Endodermal cell (in vitro differentiated cells): Measurements from ENCODE around the gene ACVR1B. TPM values are rescaled to one million over a fixed set of nuclear protein-coding genes. Genes with fewer than 3 reads are reported as not detected.

Experiments used
- DNase-seq: peaks from one replicate; pipeline ENCODE4 v3.0.0-alpha.2; 2017
- H3K27ac ChIP-seq: 2 replicates; pipeline ENCODE4 v1.5.1; 2013; ENCODE audit warnings: mild to moderate bottlenecking, low read depth, low read length, moderate library complexity
- H3K27me3 ChIP-seq: 2 replicates; pipeline ENCODE4 v1.6.1; 2013; ENCODE audit warnings: mild to moderate bottlenecking, low read length, moderate library complexity; ENCODE audit not compliant: insufficient read depth, control insufficient read depth, poor library complexity, severe bottlenecking
- H3K36me3 ChIP-seq: 2 replicates; pipeline ENCODE4 v1.7.0; 2013; ENCODE audit warnings: mild to moderate bottlenecking, low read length, moderate library complexity; ENCODE audit not compliant: control insufficient read depth, insufficient read depth
- H3K4me1 ChIP-seq: one replicate; pipeline ENCODE4 v1.7.0; 2013; ENCODE audit warnings: low read length; ENCODE audit not compliant: control insufficient read depth, insufficient read depth
- H3K4me3 ChIP-seq: 2 replicates; pipeline ENCODE4 v1.5.1; 2013; ENCODE audit warnings: mild to moderate bottlenecking, low read length, moderate library complexity
- H3K9ac ChIP-seq: 2 replicates; pipeline ENCODE4 v1.6.1; 2013; ENCODE audit warnings: mild to moderate bottlenecking, low read length, moderate library complexity; ENCODE audit not compliant: poor library complexity, severe bottlenecking; ENCODE audit errors: extremely low read depth
- H3K9me3 ChIP-seq: 2 replicates; pipeline ENCODE4 v1.6.1; 2013; ENCODE audit warnings: mild to moderate bottlenecking, low read length, moderate library complexity; ENCODE audit not compliant: control insufficient read depth
- H3K27ac Mint-ChIP-seq: 2 replicates; pipeline ENCODE4 v1.8.0; 2020; ENCODE audit warnings: mixed read lengths
- H3K27me3 Mint-ChIP-seq: 2 replicates; pipeline ENCODE4 v1.8.0; 2021; ENCODE audit warnings: mild to moderate bottlenecking, mixed read lengths; ENCODE audit not compliant: insufficient read depth
- H3K36me3 Mint-ChIP-seq: 2 replicates; pipeline ENCODE4 v1.8.0; 2020; ENCODE audit warnings: low read depth, mixed read lengths
- H3K4me1 Mint-ChIP-seq: 2 replicates; pipeline ENCODE4 v1.8.0; 2020; ENCODE audit warnings: mixed read lengths
- H3K4me3 Mint-ChIP-seq: 2 replicates; pipeline ENCODE4 v1.8.0; 2020; ENCODE audit warnings: mild to moderate bottlenecking, moderate library complexity, mixed read lengths
- H3K9me3 Mint-ChIP-seq: 2 replicates; pipeline ENCODE4 v1.8.0; 2020; ENCODE audit warnings: mild to moderate bottlenecking, mixed read lengths
- WGBS, 2 experiments: methylation state at CpG; one replicate each; pipeline versions ENCODE4 v1.1.5 to v1.1.7; 2013; ENCODE audit warnings: missing lambda C conversion rate in 2 of 2, mixed read lengths in 1 of 2; ENCODE audit not compliant: insufficient coverage in 1 of 2, insufficient read length in 1 of 2; 5-methylcytosine and 5-hydroxymethylcytosine counted together
- total RNA-seq, 2 donors: library from RNA; stranded (reverse); fragmentation: NEBNext Ultra II Directional in 1 of 2; extraction: Animal tissue kit (Norgen Biotek cat#: 25700) in 1 of 2; gene quantifications; 2 replicates in 1 of 2; 3 replicates in 1 of 2; pipeline ENCODE4 v1.2.1, GENCODE V29; 2021
- TF ChIP-seq, protein P1 (sequence below): fragments of 200-600 bp; sonication (generic); conservative IDR thresholded peaks from 2 replicates; pipeline ENCODE4 v1.5.0; 2021; ENCODE audit warnings: antibody characterized with exemption, mild to moderate bottlenecking

Gene ACVR1B
- total RNA-seq, 2 donors from 2014 or later = 48.6 to 59.3 TPM

DNA sequence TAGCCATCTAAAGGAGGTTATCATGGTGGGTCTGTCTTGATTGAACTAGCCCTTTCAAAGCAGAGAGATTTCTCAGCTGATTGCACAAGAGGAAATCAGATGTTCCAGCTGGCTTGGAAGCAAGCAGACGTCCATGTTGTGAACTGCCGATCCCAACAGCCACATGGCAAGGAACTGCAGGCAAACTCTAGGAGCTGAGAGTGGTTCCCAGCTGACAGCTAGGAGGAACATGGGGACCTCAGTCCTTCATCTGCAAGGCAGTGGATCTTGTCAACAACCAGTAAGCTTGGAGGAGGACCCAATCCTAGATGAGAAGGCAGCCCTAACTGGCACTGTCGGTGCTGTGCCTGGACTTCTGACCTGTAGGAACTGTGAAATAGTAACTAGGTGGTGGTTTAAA is 7.7 kb downstream of the ACVR1B start:
- no peak overlapping the region for H3K27ac ChIP-seq
- H3K4me3 Mint-ChIP-seq = no peak overlapping the region
- no peaks in the 10 kb centered on the region for H3K27me3 Mint-ChIP-seq
- H3K9me3 Mint-ChIP-seq = no peaks in the 10 kb centered on the region
- peaks cover 42% of the 10 kb centered on the region for H3K36me3 ChIP-seq
- peaks cover 57% of the 10 kb centered on the region for H3K36me3 Mint-ChIP-seq
- TF ChIP-seq, protein P1, sequence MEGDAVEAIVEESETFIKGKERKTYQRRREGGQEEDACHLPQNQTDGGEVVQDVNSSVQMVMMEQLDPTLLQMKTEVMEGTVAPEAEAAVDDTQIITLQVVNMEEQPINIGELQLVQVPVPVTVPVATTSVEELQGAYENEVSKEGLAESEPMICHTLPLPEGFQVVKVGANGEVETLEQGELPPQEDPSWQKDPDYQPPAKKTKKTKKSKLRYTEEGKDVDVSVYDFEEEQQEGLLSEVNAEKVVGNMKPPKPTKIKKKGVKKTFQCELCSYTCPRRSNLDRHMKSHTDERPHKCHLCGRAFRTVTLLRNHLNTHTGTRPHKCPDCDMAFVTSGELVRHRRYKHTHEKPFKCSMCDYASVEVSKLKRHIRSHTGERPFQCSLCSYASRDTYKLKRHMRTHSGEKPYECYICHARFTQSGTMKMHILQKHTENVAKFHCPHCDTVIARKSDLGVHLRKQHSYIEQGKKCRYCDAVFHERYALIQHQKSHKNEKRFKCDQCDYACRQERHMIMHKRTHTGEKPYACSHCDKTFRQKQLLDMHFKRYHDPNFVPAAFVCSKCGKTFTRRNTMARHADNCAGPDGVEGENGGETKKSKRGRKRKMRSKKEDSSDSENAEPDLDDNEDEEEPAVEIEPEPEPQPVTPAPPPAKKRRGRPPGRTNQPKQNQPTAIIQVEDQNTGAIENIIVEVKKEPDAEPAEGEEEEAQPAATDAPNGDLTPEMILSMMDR = no peak
- H3K27me3 ChIP-seq = no peaks in the 10 kb centered on the region
- peaks cover 14% of the 10 kb centered on the region for H3K9me3 ChIP-seq
- H3K4me3 ChIP-seq = no peak overlapping the region
- peak; percentile 39 for DNase-seq
- peaks cover 7% of the 10 kb centered on the region for H3K4me1 ChIP-seq
- no peak overlapping the region for H3K27ac Mint-ChIP-seq
- H3K9ac ChIP-seq = no peak overlapping the region
- WGBS, 2 experiments = 90 to 92% methylated on average over 3 of the region's 3 CpGs
- peaks cover 28% of the 10 kb centered on the region for H3K4me1 Mint-ChIP-seq

DNA sequence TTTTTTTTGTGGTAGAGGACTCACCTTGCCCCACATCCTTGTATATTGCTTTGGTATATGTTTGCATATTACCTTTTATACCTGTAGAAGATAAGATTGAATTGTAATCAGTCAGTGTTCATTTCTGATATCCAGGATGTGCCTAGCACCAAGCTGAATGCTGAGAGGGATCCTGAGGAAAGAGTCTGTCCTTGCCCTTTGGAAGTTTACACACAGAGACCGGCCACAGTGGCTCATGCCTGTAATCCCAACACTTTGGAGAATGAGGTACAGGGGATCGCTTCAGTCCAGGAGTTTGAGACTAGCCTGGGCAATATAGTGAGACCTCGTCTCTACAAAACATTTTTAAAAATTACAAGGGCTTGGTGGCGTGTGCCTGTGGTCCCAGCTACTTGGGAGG is 8.4 kb downstream of the ACVR1B start:
- peak; percentile 18 for DNase-seq
- Histone ChIP-seq H3K9me3 (peaks cover 21% of the 10 kb centered on the region), H3K4me3 (no peak overlapping the region), H3K9ac (no peak overlapping the region), H3K36me3 (peaks cover 49% of the 10 kb centered on the region), H3K27me3 (no peaks in the 10 kb centered on the region), H3K27ac (no peak overlapping the region), H3K4me1 (peaks cover 7% of the 10 kb centered on the region)
- whole genome bisulfite sequencing, 2 experiments = 93 to 94% methylated on average over 4 of the region's 4 CpGs
- H3K9me3 Mint-ChIP-seq = no peaks in the 10 kb centered on the region
- H3K4me1 Mint-ChIP-seq = peaks cover 21% of the 10 kb centered on the region
- H3K27me3 Mint-ChIP-seq = no peaks in the 10 kb centered on the region
- TF ChIP-seq, protein P1 = no peak
- peaks cover 62% of the 10 kb centered on the region for H3K36me3 Mint-ChIP-seq
- no peak overlapping the region for H3K4me3 Mint-ChIP-seq
- H3K27ac Mint-ChIP-seq = no peak overlapping the region

DNA sequence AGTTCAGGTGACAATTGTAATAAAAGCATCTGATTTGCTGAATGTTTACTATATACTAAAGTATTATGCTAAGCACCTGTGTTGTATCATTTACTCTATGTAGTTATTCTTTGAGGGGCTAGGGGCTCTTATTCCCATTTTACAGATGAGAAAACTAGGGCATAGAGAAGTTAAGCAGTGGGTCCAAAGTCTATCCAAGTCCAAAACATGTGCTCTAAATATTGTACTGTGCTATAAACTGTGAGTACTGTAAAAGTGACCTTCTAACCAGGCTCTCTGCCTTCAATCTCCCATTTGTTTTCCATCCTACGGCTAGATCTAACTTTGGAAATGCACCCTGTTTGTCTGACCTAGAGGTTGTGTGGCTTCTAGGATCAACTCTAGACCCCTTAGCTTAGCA is 9.0 kb downstream of the ACVR1B start:
- peaks cover 55% of the 10 kb centered on the region for H3K36me3 ChIP-seq
- Mint-ChIP-seq H3K27ac (peak overlapping the region; percentile 38), H3K9me3 (peaks cover 2% of the 10 kb centered on the region), H3K36me3 (peaks cover 62% of the 10 kb centered on the region), H3K4me1 (peaks cover 20% of the 10 kb centered on the region), H3K27me3 (no peaks in the 10 kb centered on the region), H3K4me3 (no peak overlapping the region)
- WGBS, 2 experiments = 90 to 100% methylated on average over 1 of the region's 1 CpG
- peaks cover 7% of the 10 kb centered on the region for H3K4me1 ChIP-seq
- no peak overlapping the region for H3K9ac ChIP-seq
- H3K27ac ChIP-seq = no peak overlapping the region
- H3K9me3 ChIP-seq = peaks cover 27% of the 10 kb centered on the region
- H3K27me3 ChIP-seq = no peaks in the 10 kb centered on the region
- no peak overlapping the region for H3K4me3 ChIP-seq
- TF ChIP-seq, protein P1 = no peak
- DNase-seq = peak; percentile 7
